Pancreas (tissue), 10 donors: ENCODE results near the gene OTX2. TPM values are rescaled to one million over a fixed set of nuclear protein-coding genes. Genes with fewer than 3 reads are reported as not detected.

Experiments used
- ATAC-seq, 4 donors: fragments of 200-7000 bp; cut with Tn5 transposase; one replicate each; pipeline versions ENCODE4 v1.8.0 to v1.9.1; 2020; ENCODE audit warnings: mild to moderate bottlenecking in 4 of 4, moderate library complexity in 4 of 4
- DNase-seq, 6 donors: peaks; one replicate each; pipeline ENCODE4 v3.0.0-alpha.2; 2020
- FAIRE-seq: peaks from 2 replicates; lab custom pipeline; 2012; peaks lifted over from hg19 to GRCh38; lab: Jason Lieb, UNC
- H3K27ac ChIP-seq, 4 donors: fragments of 200-600 bp; sonication (generic); 1 replicate in 3 of 4; 2 replicates in 1 of 4; pipeline versions ENCODE4 v1.5.0 to v1.8.0; 2020
- H3K27me3 ChIP-seq, 4 donors: fragments of 200-600 bp; one replicate each; pipeline ENCODE4 v1.8.0; 2021
- H3K36me3 ChIP-seq, 3 donors: fragments of 200-600 bp; sonication (generic) in 1 of 3; one replicate each; pipeline versions ENCODE4 v1.5.0 to v1.8.0; 2020 to 2021
- H3K4me1 ChIP-seq, 3 donors: fragments of 200-600 bp; one replicate each; pipeline ENCODE4 v1.8.0; 2021
- H3K4me3 ChIP-seq, 4 donors: fragments of 200-600 bp; sonication (generic) in 2 of 4; one replicate each; pipeline versions ENCODE4 v1.5.0 to v1.8.0; 2020 to 2021
- H3K9me3 ChIP-seq, 4 donors: fragments of 200-600 bp; one replicate each; pipeline ENCODE4 v1.8.0; 2021
- WGBS, 2 donors: extraction: QIAGEN DNeasy Blood & Tissue Kit; methylation state at CpG; one replicate each; pipeline ENCODE4 v1.1.7; 2013; 5-methylcytosine and 5-hydroxymethylcytosine counted together
- intact Hi-C, 3 donors: fragments of 100-400 bp; cut with DNase I; formaldehyde crosslinking; loops; one replicate each; pipeline versions ENCODE4 v1.11.1 to v1.14.2; 2022
- polyA plus RNA-seq, 2 donors: library from polyadenylated mRNA; stranded (reverse); fragments of 200-250 nt; gene quantifications; one replicate each; pipeline ENCODE4 v1.2.3, GENCODE V29; 2013
- total RNA-seq, 6 donors: library from RNA; stranded (reverse); fragmentation: NEBNext Ultra II Directional in 4 of 6; extraction: Animal tissue kit (Norgen Biotek cat#: 25700) in 4 of 6; gene quantifications; one replicate each; pipeline versions ENCODE4 v1.2.1 to v1.2.4, GENCODE V29; 2021 to 2023
- TF ChIP-seq, protein P1 (sequence below), 4 donors: fragments of 200-600 bp; sonication (generic) in 3 of 4; IDR thresholded peaks; one replicate each; pipeline versions ENCODE4 v1.5.0 to v1.8.0; 2021; ENCODE audit warnings: antibody characterized with exemption in 4 of 4
- donor health status: healthy with polysubstance abuse.
- donor health status: DM: no; HTN: no; CAD: no; lungs with moderate emphysema.
- donor health status: DM: no; HTN: no; CAD: no.
- donor health status: control.
- donor health status: control.
- donor health status: Bipolar disorder and iron deficiency.
- donor health status: DM: yes; HTN: yes; CAD: no.
- donor health status: DM: no; HTN: no; CAD: no.
- donor health status: DM: no; HTN: no; CAD: no.
- donor health status: DM: yes; HTN: yes; CAD: no.

OTX2 gene
- total and polyA plus RNA-seq, 8 donors = not detected

DNA sequence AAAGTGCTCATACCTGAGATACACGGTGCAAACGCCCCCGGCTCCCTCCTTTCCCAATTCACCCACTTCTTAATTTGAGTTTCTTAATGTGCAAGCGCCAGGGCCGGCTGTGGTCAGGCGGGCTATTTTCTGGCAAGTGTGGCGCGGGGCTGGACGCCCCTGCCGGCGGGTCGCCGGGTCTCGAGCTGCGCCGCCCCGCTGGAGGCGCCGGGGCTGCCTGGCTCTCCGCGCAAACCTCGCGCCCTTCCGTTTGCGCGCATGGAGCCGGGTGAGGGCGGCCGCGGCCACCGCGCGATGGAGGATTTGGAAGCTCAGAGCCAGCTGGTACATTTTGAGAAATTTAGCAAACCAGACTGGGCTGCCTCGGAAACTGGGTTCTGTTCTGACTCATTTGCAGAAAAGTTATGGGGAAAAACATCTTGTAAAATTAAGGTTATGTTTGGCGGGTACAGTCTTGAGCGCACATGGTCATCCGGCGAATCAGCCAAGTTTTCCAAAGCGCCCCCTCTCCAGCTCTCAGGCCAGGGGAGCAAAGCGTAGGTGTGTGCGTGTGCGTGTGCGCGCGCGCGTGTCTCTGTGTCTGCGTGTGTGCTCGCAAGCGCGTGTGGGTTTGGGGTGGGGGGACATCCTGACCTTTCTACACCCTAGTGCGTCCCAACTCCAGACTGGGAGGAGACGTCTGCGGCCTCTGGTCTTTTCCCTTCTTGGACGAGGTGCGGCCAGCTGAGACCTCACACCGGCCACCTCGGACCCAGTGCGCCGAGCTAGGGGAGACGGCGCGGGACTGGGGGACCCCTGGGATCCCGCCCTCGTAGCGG is 6.5 kb upstream of the OTX2 start:
- Histone ChIP-seq H3K4me1 (no peaks in the 10 kb centered on the region), H3K27me3 (peaks cover 5 to 83% (median 32%) of the 10 kb centered on the region in 4 donors), H3K4me3 (no peak overlapping the region), H3K27ac (no peak overlapping the region), H3K9me3 (no peaks in the 10 kb centered on the region), H3K36me3 (no peaks in the 10 kb centered on the region)
- WGBS, 2 donors = 4 to 5% methylated on average over 66 of the region's 66 CpGs
- DNase-seq (no peak), ATAC-seq (no peak), FAIRE-seq (no peak)
- TF ChIP-seq, protein P1, sequence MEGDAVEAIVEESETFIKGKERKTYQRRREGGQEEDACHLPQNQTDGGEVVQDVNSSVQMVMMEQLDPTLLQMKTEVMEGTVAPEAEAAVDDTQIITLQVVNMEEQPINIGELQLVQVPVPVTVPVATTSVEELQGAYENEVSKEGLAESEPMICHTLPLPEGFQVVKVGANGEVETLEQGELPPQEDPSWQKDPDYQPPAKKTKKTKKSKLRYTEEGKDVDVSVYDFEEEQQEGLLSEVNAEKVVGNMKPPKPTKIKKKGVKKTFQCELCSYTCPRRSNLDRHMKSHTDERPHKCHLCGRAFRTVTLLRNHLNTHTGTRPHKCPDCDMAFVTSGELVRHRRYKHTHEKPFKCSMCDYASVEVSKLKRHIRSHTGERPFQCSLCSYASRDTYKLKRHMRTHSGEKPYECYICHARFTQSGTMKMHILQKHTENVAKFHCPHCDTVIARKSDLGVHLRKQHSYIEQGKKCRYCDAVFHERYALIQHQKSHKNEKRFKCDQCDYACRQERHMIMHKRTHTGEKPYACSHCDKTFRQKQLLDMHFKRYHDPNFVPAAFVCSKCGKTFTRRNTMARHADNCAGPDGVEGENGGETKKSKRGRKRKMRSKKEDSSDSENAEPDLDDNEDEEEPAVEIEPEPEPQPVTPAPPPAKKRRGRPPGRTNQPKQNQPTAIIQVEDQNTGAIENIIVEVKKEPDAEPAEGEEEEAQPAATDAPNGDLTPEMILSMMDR (IDR thresholded peaks at IDR 0.05) = no peak
- intact Hi-C loops = no loop called here

GRCh38 chr14:56815745-56816144 is 5.5 kb upstream of the OTX2 start:
- no peak overlapping the region for H3K27ac ChIP-seq
- H3K27me3 ChIP-seq = peaks cover 5 to 85% (median 28%) of the 10 kb centered on the region in 4 donors
- intact Hi-C loops = no loop called here
- no peaks in the 10 kb centered on the region for H3K36me3 ChIP-seq
- no peaks in the 10 kb centered on the region for H3K4me1 ChIP-seq
- H3K9me3 ChIP-seq = no peaks in the 10 kb centered on the region
- no peak for FAIRE-seq
- no peak for DNase-seq
- 15 to 23% methylated on average over 5 of the region's 5 CpGs for WGBS, 2 donors
- TF ChIP-seq, protein P1 (IDR thresholded peaks at IDR 0.05) = no peak
- no peak overlapping the region for H3K4me3 ChIP-seq
- no peak for ATAC-seq

DNA sequence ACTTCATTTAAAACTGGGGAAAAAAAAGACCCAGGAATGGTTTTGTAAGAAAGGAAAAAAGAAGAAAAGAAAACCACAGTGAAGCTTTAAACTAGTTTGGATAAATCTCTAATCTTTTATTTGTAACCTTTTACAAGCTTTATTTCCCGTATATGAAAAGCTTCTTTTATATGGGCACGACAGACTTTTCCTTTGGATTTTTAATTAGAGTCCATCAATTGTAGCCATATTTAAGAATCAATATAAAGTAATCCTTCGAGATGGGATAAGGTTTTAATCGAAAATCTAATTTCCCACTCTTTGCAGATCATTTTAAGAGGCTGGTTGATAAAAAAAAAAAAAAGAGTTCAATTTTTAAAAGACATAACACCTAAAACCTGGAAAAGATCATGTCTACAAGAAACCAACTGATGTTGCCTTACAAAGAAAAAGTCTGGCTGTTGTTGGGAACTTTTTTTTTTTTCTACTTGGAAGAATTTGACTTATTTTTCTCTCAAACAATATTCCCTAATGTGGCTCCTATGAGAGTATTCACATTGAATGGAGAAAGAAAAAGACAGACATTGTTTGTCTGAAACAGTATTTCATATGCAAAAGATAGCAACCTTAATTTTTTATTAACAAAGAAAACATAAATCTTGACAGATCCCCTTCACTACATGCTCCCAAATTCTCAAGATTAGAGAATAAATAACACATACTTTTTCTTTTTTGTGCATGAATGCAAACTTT is 4.9 kb upstream of the OTX2 start:
- ATAC-seq (no peak), FAIRE-seq (no peak), DNase-seq (no peak)
- Histone ChIP-seq H3K4me3 (no peak overlapping the region), H3K4me1 (no peaks in the 10 kb centered on the region), H3K9me3 (no peaks in the 10 kb centered on the region), H3K27me3 (peaks cover 5 to 85% (median 31%) of the 10 kb centered on the region in 4 donors), H3K27ac (no peak overlapping the region), H3K36me3 (no peaks in the 10 kb centered on the region)
- TF ChIP-seq, protein P1 (IDR thresholded peaks at IDR 0.05) = no peak
- intact Hi-C loops = no loop called here
- WGBS, 2 donors = 9 to 11% methylated on average over 4 of the region's 4 CpGs

- WGBS, 2 donors = 13% methylated on average over 7 of the region's 7 CpGs
- Histone ChIP-seq H3K4me1 (no peaks in the 10 kb centered on the region), H3K9me3 (no peaks in the 10 kb centered on the region), H3K36me3 (no peaks in the 10 kb centered on the region), H3K4me3 (no peak overlapping the region), H3K27me3 (peaks cover 5 to 85% (median 37%) of the 10 kb centered on the region in 4 donors), H3K27ac (no peak overlapping the region)
- TF ChIP-seq, protein P1 (IDR thresholded peaks at IDR 0.05) = no peak
- intact Hi-C loops = no loop called here
- no peak for ATAC-seq
- DNase-seq = no peak
- no peak for FAIRE-seq
Observed at GRCh38 chr14:56814519-56814959, 4.3 kb upstream of the OTX2 start.
